Coronary artery (tissue), 2 donors: ENCODE data around the gene CALCA.

ENCODE experiments used
- DNase-seq: peaks from one replicate; pipeline ENCODE4 v3.0.0-alpha.2; 2017; ENCODE audit warnings: low spot score
- H3K27ac ChIP-seq, 2 donors: fragments of 200-600 bp; sonication (generic); one replicate each; pipeline ENCODE4 v1.5.1; 2016 to 2019
- H3K4me3 ChIP-seq: fragments of 200-600 bp; sonication (generic); 2 replicates; pipeline ENCODE4 v1.5.1; 2016; ENCODE audit warnings: mild to moderate bottlenecking, moderate library complexity
- TF ChIP-seq, protein P1 (sequence below): fragments of 200-600 bp; sonication (generic); IDR thresholded peaks from one replicate; pipeline ENCODE4 v1.5.1; 2019; ENCODE audit warnings: antibody characterized with exemption

Gene CALCA

GRCh38 chr11:14938936-14939335 lies 33.2 kb downstream of the CALCA start:
- Histone ChIP-seq H3K4me3 (no peak overlapping the region), H3K27ac (no peak overlapping the region)
- no peak for DNase-seq
- TF ChIP-seq, protein P1, sequence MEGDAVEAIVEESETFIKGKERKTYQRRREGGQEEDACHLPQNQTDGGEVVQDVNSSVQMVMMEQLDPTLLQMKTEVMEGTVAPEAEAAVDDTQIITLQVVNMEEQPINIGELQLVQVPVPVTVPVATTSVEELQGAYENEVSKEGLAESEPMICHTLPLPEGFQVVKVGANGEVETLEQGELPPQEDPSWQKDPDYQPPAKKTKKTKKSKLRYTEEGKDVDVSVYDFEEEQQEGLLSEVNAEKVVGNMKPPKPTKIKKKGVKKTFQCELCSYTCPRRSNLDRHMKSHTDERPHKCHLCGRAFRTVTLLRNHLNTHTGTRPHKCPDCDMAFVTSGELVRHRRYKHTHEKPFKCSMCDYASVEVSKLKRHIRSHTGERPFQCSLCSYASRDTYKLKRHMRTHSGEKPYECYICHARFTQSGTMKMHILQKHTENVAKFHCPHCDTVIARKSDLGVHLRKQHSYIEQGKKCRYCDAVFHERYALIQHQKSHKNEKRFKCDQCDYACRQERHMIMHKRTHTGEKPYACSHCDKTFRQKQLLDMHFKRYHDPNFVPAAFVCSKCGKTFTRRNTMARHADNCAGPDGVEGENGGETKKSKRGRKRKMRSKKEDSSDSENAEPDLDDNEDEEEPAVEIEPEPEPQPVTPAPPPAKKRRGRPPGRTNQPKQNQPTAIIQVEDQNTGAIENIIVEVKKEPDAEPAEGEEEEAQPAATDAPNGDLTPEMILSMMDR, result no peak

GRCh38 chr11:14934641-14935351 lies 37.4 kb downstream of the CALCA start:
- no peak for DNase-seq
- Histone ChIP-seq H3K4me3 (no peak overlapping the region), H3K27ac (no peak overlapping the region)
- TF ChIP-seq, protein P1, result no peak

- TF ChIP-seq, protein P1, result no peak
- H3K27ac ChIP-seq, result no peak overlapping the region
- no peak overlapping the region for H3K4me3 ChIP-seq
- DNase-seq, result no peak
Observed at GRCh38 chr11:14932447-14932846, 39.7 kb downstream of the CALCA start.

GRCh38 chr11:14930369-14930768 lies 41.8 kb downstream of the CALCA start:
- TF ChIP-seq, protein P1, result no peak
- DNase-seq, result no peak
- no peak overlapping the region for H3K4me3 ChIP-seq
- no peak overlapping the region for H3K27ac ChIP-seq

GRCh38 chr11:14927146-14927545 lies 45.0 kb downstream of the CALCA start:
- TF ChIP-seq, protein P1, result no peak
- Histone ChIP-seq H3K27ac (no peak overlapping the region), H3K4me3 (no peak overlapping the region)
- DNase-seq, result no peak

DNA sequence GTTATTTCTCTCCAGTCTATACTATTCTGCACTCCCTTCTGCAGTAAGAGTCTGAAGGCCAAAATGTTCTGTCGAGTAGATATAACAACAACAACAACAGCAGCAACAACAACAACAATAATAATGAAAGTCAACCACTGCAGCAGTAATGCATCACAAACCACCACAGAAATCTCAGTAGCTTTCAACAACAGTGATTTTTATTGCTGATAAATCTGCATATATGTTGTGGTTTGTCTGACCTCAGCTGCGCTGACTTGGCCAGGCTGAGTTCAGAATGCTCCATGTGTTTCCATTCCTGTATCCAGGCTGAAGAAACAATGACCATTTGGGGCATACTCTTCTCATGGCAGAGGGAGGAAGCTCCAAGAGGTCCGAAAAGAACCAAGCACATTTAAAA lies 47.8 kb downstream of the CALCA start:
- Histone ChIP-seq H3K27ac (no peak overlapping the region), H3K4me3 (no peak overlapping the region)
- TF ChIP-seq, protein P1, result no peak
- no peak for DNase-seq
